Endothelial cell of umbilical vein (primary cell): ENCODE data around the gene CCDC40. TPM values are rescaled to one million over a fixed set of nuclear protein-coding genes. Genes with fewer than 3 reads are reported as not detected.

ENCODE experiments used
- BruUV-seq: library from RNA; stranded (reverse); fragments of 400-500 nt; replicated peaks from 2 replicates; lab custom pipeline; 2021; lab: Mats Ljungman, UMichigan
- CTCF ChIA-PET: fragments of 300-600, 350-600 bp; sonication (Branson Sonifier 250); formaldehyde crosslinking; loops from one replicate; lab custom pipeline; 2021; ENCODE audit warnings: antibody characterized with exemption, inconsistent platforms; lab: Charles Lee
- POLR2A ChIA-PET: fragments of 300-600, 350-600 bp; sonication (Branson Sonifier 250); formaldehyde crosslinking; loops from one replicate; lab custom pipeline; 2021; ENCODE audit warnings: antibody characterized with exemption, inconsistent platforms; lab: Charles Lee
- DNase-seq: peaks from one replicate; pipeline ENCODE4 v3.0.0-alpha.2; 2011; ENCODE audit warnings: low read depth, low spot score
- FAIRE-seq: peaks from 2 replicates; lab custom pipeline; 2011; peaks lifted over from hg19 to GRCh38; lab: Jason Lieb, UNC
- H2AFZ ChIP-seq: 2 replicates; pipeline ENCODE4 v1.6.0; 2012; ENCODE audit warnings: low read depth, low read length, control low read depth, inconsistent platforms
- H3K27ac ChIP-seq: 2 replicates; pipeline ENCODE4 v1.5.1; 2011; ENCODE audit warnings: low read depth, mild to moderate bottlenecking, control low read depth, low read length, moderate library complexity; ENCODE audit not compliant: insufficient read depth
- H3K27me3 ChIP-seq, 2 experiments: 2 replicates each; pipeline versions ENCODE4 v1.6.0 to v1.6.1; 2011; ENCODE audit warnings: low read length in 2 of 2, mixed read lengths in 1 of 2; ENCODE audit not compliant: control insufficient read depth in 2 of 2, insufficient read depth in 2 of 2
- H3K36me3 ChIP-seq, 2 experiments: 2 replicates in 1 of 2; 3 replicates in 1 of 2; pipeline ENCODE4 v1.5.1; 2011; ENCODE audit warnings: low read length in 2 of 2, mild to moderate bottlenecking in 1 of 2, moderate library complexity in 1 of 2; ENCODE audit not compliant: control insufficient read depth in 2 of 2, insufficient read depth in 2 of 2; ENCODE audit errors: extremely low read depth in 1 of 2
- H3K4me1 ChIP-seq: 3 replicates; pipeline ENCODE4 v1.5.1; 2011; ENCODE audit warnings: mild to moderate bottlenecking, low read length; ENCODE audit not compliant: control insufficient read depth, insufficient read depth; ENCODE audit errors: extremely low read depth
- H3K4me2 ChIP-seq: 2 replicates; pipeline ENCODE4 v1.6.1; 2011; ENCODE audit warnings: low read length, control low read depth, mixed read lengths; ENCODE audit not compliant: insufficient read depth
- H3K4me3 ChIP-seq, 3 experiments: fragments of 200-600 bp in 1 of 3; sonication (generic), shearing (Covaris generic) in 1 of 3; replicated peaks in 1 of 3; 2 replicates each; pipeline ENCODE4 v1.5.1; 2011 to 2016; ENCODE audit warnings: control low read depth in 3 of 3, low read length in 3 of 3, mild to moderate bottlenecking in 2 of 3, inconsistent platforms in 1 of 3, low read depth in 1 of 3, moderate library complexity in 1 of 3; ENCODE audit not compliant: insufficient read depth in 1 of 3
- H3K79me2 ChIP-seq: 2 replicates; pipeline ENCODE4 v1.6.0; 2012; ENCODE audit warnings: low read length, inconsistent platforms; ENCODE audit not compliant: control insufficient read depth, insufficient read depth
- H3K9ac ChIP-seq: replicated peaks from 2 replicates; pipeline ENCODE3; 2011; ENCODE audit warnings: low read length, control low read depth; ENCODE audit not compliant: insufficient read depth; ENCODE audit errors: extremely low read depth
- H3K9me1 ChIP-seq: replicated peaks from 3 replicates; pipeline ENCODE4 v1.6.0; 2011; ENCODE audit warnings: mild to moderate bottlenecking, low read length; ENCODE audit not compliant: control insufficient read depth, insufficient read depth; ENCODE audit errors: extremely low read depth
- H3K9me3 ChIP-seq: replicated peaks from 2 replicates; pipeline ENCODE4 v1.5.1; 2012; ENCODE audit warnings: low read length, inconsistent platforms; ENCODE audit not compliant: control insufficient read depth, insufficient read depth
- H4K20me1 ChIP-seq: replicated peaks from 2 replicates; pipeline ENCODE3; 2011; ENCODE audit warnings: mild to moderate bottlenecking, low read length; ENCODE audit not compliant: control insufficient read depth, insufficient read depth; ENCODE audit errors: extremely low read depth
- EZH2 ChIP-seq: IDR thresholded peaks from 2 replicates; pipeline ENCODE4 v1.6.1; 2012; ENCODE audit warnings: borderline replicate concordance, low read depth, mild to moderate bottlenecking, moderate library complexity, low read length, inconsistent platforms; ENCODE audit not compliant: severe bottlenecking
- FOS ChIP-seq: IDR thresholded peaks from 2 replicates; pipeline ENCODE4 v1.6.1; 2011; ENCODE audit warnings: mild to moderate bottlenecking, low read length, moderate library complexity, borderline replicate concordance; ENCODE audit not compliant: insufficient read depth
- GATA2 ChIP-seq: IDR thresholded peaks from 2 replicates; pipeline ENCODE4 v1.7.0; 2011; ENCODE audit warnings: low read depth, mild to moderate bottlenecking, moderate library complexity, mixed read lengths, low read length; ENCODE audit not compliant: insufficient read length, insufficient read depth
- JUN ChIP-seq: IDR thresholded peaks from 2 replicates; pipeline ENCODE4 v1.6.1; 2011; ENCODE audit warnings: borderline replicate concordance, low read depth; ENCODE audit not compliant: insufficient read length, insufficient read depth
- MAX ChIP-seq: IDR thresholded peaks from 2 replicates; pipeline ENCODE4 v1.6.1; 2011; ENCODE audit not compliant: insufficient read depth, insufficient read length
- MYC ChIP-seq: IDR thresholded peaks from one replicate; pipeline ENCODE4 v1.6.1; 2011; ENCODE audit warnings: mild to moderate bottlenecking, low read depth, low read length
- POLR2A ChIP-seq: IDR thresholded peaks from 2 replicates; pipeline ENCODE4 v1.6.1; 2012; ENCODE audit warnings: low read depth, mild to moderate bottlenecking, control low read depth, low read length
- POLR2AphosphoS5 ChIP-seq: IDR thresholded peaks from 2 replicates; pipeline ENCODE4 v1.6.1; 2012; ENCODE audit warnings: low read depth, mild to moderate bottlenecking, control low read depth, low read length, moderate library complexity; ENCODE audit not compliant: insufficient read depth
- dilution Hi-C: fragments of 300-500 bp; cut with MboI; formaldehyde crosslinking; loops from one replicate; pipeline ENCODE4 v1.15.0; 2019; ENCODE audit warnings: low sequenced_read_pairs; ENCODE audit not compliant: extremely low pct_ligation_motif_present
- intact Hi-C: fragments of 100-400 bp; cut with micrococcal nuclease; formaldehyde crosslinking; loops from one replicate; pipeline ENCODE4 v1.10.0; 2022
- polyA plus RNA-seq, 4 experiments: library from polyadenylated mRNA; depleted of rRNA in 3 of 4; stranded (reverse) in 3 of 4; unstranded in 1 of 4; fragments of >200 nt; gene quantifications; 2 replicates each; pipeline versions ENCODE4 v1.2.1 to v1.2.3, GENCODE V29; 2011 to 2012; ENCODE audit warnings: missing spikeins in 1 of 4
- total RNA-seq: library from RNA; stranded (reverse); gene quantifications from 2 replicates; pipeline ENCODE4 v1.2.3, GENCODE V29; 2021
- TF ChIP-seq, protein P1 (sequence below), 2 donors: IDR thresholded peaks; 1 replicate in 1 of 2; 2 replicates in 1 of 2; pipeline ENCODE4 v1.5.1; 2011; ENCODE audit warnings: low read length in 2 of 2, mild to moderate bottlenecking in 2 of 2, moderate library complexity in 2 of 2, control low read depth in 1 of 2, inconsistent platforms in 1 of 2, low read depth in 1 of 2; ENCODE audit not compliant: insufficient read depth in 1 of 2; ENCODE audit errors: extremely low read depth in 1 of 2

CCDC40 gene
- total and polyA plus RNA-seq, 2 donors (not counting 3 experiments of a cell fraction or from before 2014, with no cell fraction given): 1.4 to 5.5 TPM

GRCh38 chr17:80112471-80113032, 76.1 kb downstream of the CCDC40 start:
- H3K4me1 ChIP-seq: no peaks in the 10 kb centered on the region
- no peak for FAIRE-seq
- H3K79me2 ChIP-seq: no peaks in the 10 kb centered on the region
- H3K4me3 ChIP-seq: no peak overlapping the region
- H3K4me2 ChIP-seq: no peak overlapping the region
- H3K36me3 ChIP-seq: no peaks in the 10 kb centered on the region
- H3K9ac ChIP-seq: no peak overlapping the region
- H3K9me1 ChIP-seq: no peaks in the 10 kb centered on the region
- no peak overlapping the region for H3K27ac ChIP-seq
- TF ChIP-seq EZH2 (no peak), GATA2 (no peak)
- no peak for DNase-seq
- ChIA-PET POLR2A (no interaction called here), CTCF (interaction anchor here (0.9 to 2.6 kb wide), 2 partner anchors 11 to 13 kb away, joined by 3 to 15 read pairs; partner anchors contain the start of gene GAA)
- no peaks in the 10 kb centered on the region for H3K9me3 ChIP-seq
- no peaks in the 10 kb centered on the region for H3K27me3 ChIP-seq
- intact Hi-C loops: no loop called here
- no peaks in the 10 kb centered on the region for H4K20me1 ChIP-seq
- no peak overlapping the region for H2AFZ ChIP-seq
- no TSS peak for BruUV-seq
- dilution Hi-C loops: no loop called here

GRCh38 chr17:80113033-80113484, 76.6 kb downstream of the CCDC40 start:
- Histone ChIP-seq H4K20me1 (no peaks in the 10 kb centered on the region), H3K36me3 (no peaks in the 10 kb centered on the region), H3K79me2 (no peaks in the 10 kb centered on the region), H3K4me1 (no peaks in the 10 kb centered on the region), H3K9me3 (no peaks in the 10 kb centered on the region), H3K4me2 (no peak overlapping the region), H3K4me3 (no peak overlapping the region), H3K9me1 (no peaks in the 10 kb centered on the region), H2AFZ (no peak overlapping the region), H3K9ac (no peak overlapping the region), H3K27ac (no peak overlapping the region), H3K27me3 (no peaks in the 10 kb centered on the region)
- FAIRE-seq: no peak
- dilution Hi-C loops (no loop called here), intact Hi-C loops (no loop called here)
- ChIA-PET CTCF (interaction anchor here (2.6 kb wide), 1 partner anchor 11 kb away, joined by 15 read pairs; the partner anchor contains the start of gene GAA), POLR2A (no interaction called here)
- TF ChIP-seq, protein P1, sequence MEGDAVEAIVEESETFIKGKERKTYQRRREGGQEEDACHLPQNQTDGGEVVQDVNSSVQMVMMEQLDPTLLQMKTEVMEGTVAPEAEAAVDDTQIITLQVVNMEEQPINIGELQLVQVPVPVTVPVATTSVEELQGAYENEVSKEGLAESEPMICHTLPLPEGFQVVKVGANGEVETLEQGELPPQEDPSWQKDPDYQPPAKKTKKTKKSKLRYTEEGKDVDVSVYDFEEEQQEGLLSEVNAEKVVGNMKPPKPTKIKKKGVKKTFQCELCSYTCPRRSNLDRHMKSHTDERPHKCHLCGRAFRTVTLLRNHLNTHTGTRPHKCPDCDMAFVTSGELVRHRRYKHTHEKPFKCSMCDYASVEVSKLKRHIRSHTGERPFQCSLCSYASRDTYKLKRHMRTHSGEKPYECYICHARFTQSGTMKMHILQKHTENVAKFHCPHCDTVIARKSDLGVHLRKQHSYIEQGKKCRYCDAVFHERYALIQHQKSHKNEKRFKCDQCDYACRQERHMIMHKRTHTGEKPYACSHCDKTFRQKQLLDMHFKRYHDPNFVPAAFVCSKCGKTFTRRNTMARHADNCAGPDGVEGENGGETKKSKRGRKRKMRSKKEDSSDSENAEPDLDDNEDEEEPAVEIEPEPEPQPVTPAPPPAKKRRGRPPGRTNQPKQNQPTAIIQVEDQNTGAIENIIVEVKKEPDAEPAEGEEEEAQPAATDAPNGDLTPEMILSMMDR (IDR thresholded peaks at IDR 0.05; ENCODE audit: extremely low read depth in 1 of 2, insufficient read depth in 1 of 2, low read depth in 1 of 2, low read length in 2 of 2): no peak
- TF ChIP-seq POLR2AphosphoS5 (no peak), FOS (no peak), JUN (no peak), EZH2 (no peak), POLR2A (no peak), GATA2 (no peak), MYC (no peak), MAX (no peak)
- no peak for DNase-seq
- no TSS peak for BruUV-seq
